Measurements from ENCODE around the gene NEGR1.

NEGR1 gene

GRCh38 chr1:71473331-71473730 is 809.0 kb downstream of the NEGR1 start:
- Mint-ChIP-seq H3K4me1 (no peaks in the 10 kb centered on the region), H3K9me3 (no peaks in the 10 kb centered on the region), H3K27ac (no peak overlapping the region), H3K27me3 (no peaks in the 10 kb centered on the region), H3K36me3 (no peaks in the 10 kb centered on the region), H3K4me3 (no peak overlapping the region)

GRCh38 chr1:71465093-71465492 is 817.2 kb downstream of the NEGR1 start:
- H3K36me3 Mint-ChIP-seq: no peaks in the 10 kb centered on the region
- H3K4me3 Mint-ChIP-seq: no peak overlapping the region
- no peaks in the 10 kb centered on the region for H3K4me1 Mint-ChIP-seq
- H3K27ac Mint-ChIP-seq: no peak overlapping the region
- no peaks in the 10 kb centered on the region for H3K9me3 Mint-ChIP-seq
- H3K27me3 Mint-ChIP-seq: no peaks in the 10 kb centered on the region

- H3K4me1 Mint-ChIP-seq: no peaks in the 10 kb centered on the region
- no peak overlapping the region for H3K4me3 Mint-ChIP-seq
- no peak overlapping the region for H3K27ac Mint-ChIP-seq
- H3K36me3 Mint-ChIP-seq: no peaks in the 10 kb centered on the region
- H3K27me3 Mint-ChIP-seq: no peaks in the 10 kb centered on the region
- H3K9me3 Mint-ChIP-seq: no peaks in the 10 kb centered on the region
Measured at GRCh38 chr1:71464016-71464415, 818.3 kb downstream of the NEGR1 start.

GRCh38 chr1:71463144-71463543 is 819.2 kb downstream of the NEGR1 start:
- Mint-ChIP-seq H3K36me3 (no peaks in the 10 kb centered on the region), H3K27ac (no peak overlapping the region)

GRCh38 chr1:71462247-71462646 is 820.1 kb downstream of the NEGR1 start:
- no peak overlapping the region for H3K27ac Mint-ChIP-seq
- H3K9me3 Mint-ChIP-seq: no peaks in the 10 kb centered on the region

More at GRCh38 chr1:71463144-71463543, 819.2 kb downstream of the NEGR1 start:
- H3K27me3 Mint-ChIP-seq: no peaks in the 10 kb centered on the region
- no peaks in the 10 kb centered on the region for H3K4me1 Mint-ChIP-seq
- no peaks in the 10 kb centered on the region for H3K9me3 Mint-ChIP-seq
- H3K4me3 Mint-ChIP-seq: no peak overlapping the region

GRCh38 chr1:71461416-71461815 is 820.9 kb downstream of the NEGR1 start:
- no peak overlapping the region for H3K4me3 Mint-ChIP-seq
- H3K36me3 Mint-ChIP-seq: no peaks in the 10 kb centered on the region
- no peaks in the 10 kb centered on the region for H3K9me3 Mint-ChIP-seq
- H3K4me1 Mint-ChIP-seq: no peaks in the 10 kb centered on the region
- no peak overlapping the region for H3K27ac Mint-ChIP-seq
- no peaks in the 10 kb centered on the region for H3K27me3 Mint-ChIP-seq

More at GRCh38 chr1:71462247-71462646, 820.1 kb downstream of the NEGR1 start:
- Mint-ChIP-seq H3K27me3 (no peaks in the 10 kb centered on the region), H3K36me3 (no peaks in the 10 kb centered on the region), H3K4me3 (no peak overlapping the region), H3K4me1 (no peaks in the 10 kb centered on the region)

- Mint-ChIP-seq H3K4me3 (no peak overlapping the region), H3K27me3 (no peaks in the 10 kb centered on the region), H3K4me1 (no peaks in the 10 kb centered on the region), H3K36me3 (no peaks in the 10 kb centered on the region), H3K9me3 (peaks cover 8% of the 10 kb centered on the region), H3K27ac (no peak overlapping the region)
Measured at GRCh38 chr1:71448444-71448843, 833.9 kb downstream of the NEGR1 start.

GRCh38 chr1:71438626-71439025 is 843.7 kb downstream of the NEGR1 start:
- no peaks in the 10 kb centered on the region for H3K4me1 Mint-ChIP-seq
- no peaks in the 10 kb centered on the region for H3K27me3 Mint-ChIP-seq
- H3K36me3 Mint-ChIP-seq: no peaks in the 10 kb centered on the region
- H3K4me3 Mint-ChIP-seq: no peak overlapping the region
- H3K27ac Mint-ChIP-seq: no peak overlapping the region
- H3K9me3 Mint-ChIP-seq: peaks cover 4% of the 10 kb centered on the region

GRCh38 chr1:71435951-71436350 is 846.4 kb downstream of the NEGR1 start:
- no peaks in the 10 kb centered on the region for H3K36me3 Mint-ChIP-seq
- no peaks in the 10 kb centered on the region for H3K27me3 Mint-ChIP-seq
- no peak overlapping the region for H3K4me3 Mint-ChIP-seq
- H3K9me3 Mint-ChIP-seq: no peaks in the 10 kb centered on the region
- no peak overlapping the region for H3K27ac Mint-ChIP-seq
- no peaks in the 10 kb centered on the region for H3K4me1 Mint-ChIP-seq

GRCh38 chr1:71434240-71434639 is 848.1 kb downstream of the NEGR1 start:
- no peaks in the 10 kb centered on the region for H3K27me3 Mint-ChIP-seq
- H3K4me1 Mint-ChIP-seq: no peaks in the 10 kb centered on the region
- no peaks in the 10 kb centered on the region for H3K36me3 Mint-ChIP-seq
- H3K4me3 Mint-ChIP-seq: no peak overlapping the region
- no peak overlapping the region for H3K27ac Mint-ChIP-seq
- no peaks in the 10 kb centered on the region for H3K9me3 Mint-ChIP-seq

- no peaks in the 10 kb centered on the region for H3K27me3 Mint-ChIP-seq
- H3K27ac Mint-ChIP-seq: no peak overlapping the region
- H3K36me3 Mint-ChIP-seq: no peaks in the 10 kb centered on the region
- H3K4me1 Mint-ChIP-seq: no peaks in the 10 kb centered on the region
- no peaks in the 10 kb centered on the region for H3K9me3 Mint-ChIP-seq
- no peak overlapping the region for H3K4me3 Mint-ChIP-seq
Measured at GRCh38 chr1:71428029-71428428, 854.3 kb downstream of the NEGR1 start.

- Mint-ChIP-seq H3K9me3 (no peaks in the 10 kb centered on the region), H3K27ac (no peak overlapping the region), H3K27me3 (no peaks in the 10 kb centered on the region), H3K36me3 (no peaks in the 10 kb centered on the region), H3K4me3 (no peak overlapping the region), H3K4me1 (no peaks in the 10 kb centered on the region)
Measured at GRCh38 chr1:71427066-71427465, 855.3 kb downstream of the NEGR1 start.

- Mint-ChIP-seq H3K9me3 (no peaks in the 10 kb centered on the region), H3K27me3 (no peaks in the 10 kb centered on the region), H3K27ac (no peak overlapping the region), H3K36me3 (no peaks in the 10 kb centered on the region), H3K4me3 (no peak overlapping the region), H3K4me1 (no peaks in the 10 kb centered on the region)
Measured at GRCh38 chr1:71424536-71424935, 857.8 kb downstream of the NEGR1 start.

- Mint-ChIP-seq H3K27me3 (no peaks in the 10 kb centered on the region), H3K36me3 (no peaks in the 10 kb centered on the region), H3K9me3 (no peaks in the 10 kb centered on the region), H3K27ac (no peak overlapping the region), H3K4me1 (no peaks in the 10 kb centered on the region), H3K4me3 (no peak overlapping the region)
Measured at GRCh38 chr1:71422221-71422620, 860.1 kb downstream of the NEGR1 start.

GRCh38 chr1:71417421-71417820 is 864.9 kb downstream of the NEGR1 start:
- no peaks in the 10 kb centered on the region for H3K4me1 Mint-ChIP-seq
- no peaks in the 10 kb centered on the region for H3K27me3 Mint-ChIP-seq
- peaks cover 2% of the 10 kb centered on the region for H3K9me3 Mint-ChIP-seq
- no peak overlapping the region for H3K4me3 Mint-ChIP-seq
- no peaks in the 10 kb centered on the region for H3K36me3 Mint-ChIP-seq
- no peak overlapping the region for H3K27ac Mint-ChIP-seq

GRCh38 chr1:71414179-71414578 is 868.2 kb downstream of the NEGR1 start:
- Mint-ChIP-seq H3K9me3 (peaks cover 5% of the 10 kb centered on the region), H3K27me3 (no peaks in the 10 kb centered on the region), H3K27ac (no peak overlapping the region), H3K4me1 (no peaks in the 10 kb centered on the region), H3K4me3 (no peak overlapping the region), H3K36me3 (no peaks in the 10 kb centered on the region)

- H3K9me3 Mint-ChIP-seq: peaks cover 5% of the 10 kb centered on the region
Measured at GRCh38 chr1:71413441-71414175, 868.7 kb downstream of the NEGR1 start.

More at GRCh38 chr1:71413441-71414175, 868.7 kb downstream of the NEGR1 start:
- Mint-ChIP-seq H3K4me1 (no peaks in the 10 kb centered on the region), H3K27me3 (no peaks in the 10 kb centered on the region), H3K36me3 (no peaks in the 10 kb centered on the region), H3K27ac (no peak overlapping the region), H3K4me3 (no peak overlapping the region)
